ENCODE data around the gene OPN4.

DNA sequence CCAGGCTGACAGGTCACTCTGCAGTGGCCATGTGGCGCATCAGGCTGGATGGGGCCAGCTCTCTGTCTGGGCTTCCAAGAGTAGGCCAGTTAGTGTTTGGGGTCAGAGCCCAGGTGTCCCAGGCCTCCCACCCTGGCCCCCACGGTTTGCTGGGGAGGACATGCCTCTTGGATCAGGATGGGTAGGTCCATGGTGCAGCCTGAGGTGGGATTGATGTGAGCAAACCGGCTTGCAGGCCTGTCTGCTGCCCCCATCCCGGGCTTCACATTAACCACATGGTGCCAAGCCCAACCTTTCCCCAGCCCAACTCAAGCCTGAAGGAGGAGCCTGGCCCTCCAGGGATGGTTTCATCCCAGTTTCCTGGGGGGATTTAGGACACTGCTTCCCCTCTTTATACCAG, 53.2 kb downstream of the OPN4 start:
- TF ChIP-seq POLR2A (IDR thresholded peaks at IDR 0.05) (no peak), POLR2AphosphoS5 (IDR thresholded peaks at IDR 0.05) (no peak)
- TF ChIP-seq, protein P1, sequence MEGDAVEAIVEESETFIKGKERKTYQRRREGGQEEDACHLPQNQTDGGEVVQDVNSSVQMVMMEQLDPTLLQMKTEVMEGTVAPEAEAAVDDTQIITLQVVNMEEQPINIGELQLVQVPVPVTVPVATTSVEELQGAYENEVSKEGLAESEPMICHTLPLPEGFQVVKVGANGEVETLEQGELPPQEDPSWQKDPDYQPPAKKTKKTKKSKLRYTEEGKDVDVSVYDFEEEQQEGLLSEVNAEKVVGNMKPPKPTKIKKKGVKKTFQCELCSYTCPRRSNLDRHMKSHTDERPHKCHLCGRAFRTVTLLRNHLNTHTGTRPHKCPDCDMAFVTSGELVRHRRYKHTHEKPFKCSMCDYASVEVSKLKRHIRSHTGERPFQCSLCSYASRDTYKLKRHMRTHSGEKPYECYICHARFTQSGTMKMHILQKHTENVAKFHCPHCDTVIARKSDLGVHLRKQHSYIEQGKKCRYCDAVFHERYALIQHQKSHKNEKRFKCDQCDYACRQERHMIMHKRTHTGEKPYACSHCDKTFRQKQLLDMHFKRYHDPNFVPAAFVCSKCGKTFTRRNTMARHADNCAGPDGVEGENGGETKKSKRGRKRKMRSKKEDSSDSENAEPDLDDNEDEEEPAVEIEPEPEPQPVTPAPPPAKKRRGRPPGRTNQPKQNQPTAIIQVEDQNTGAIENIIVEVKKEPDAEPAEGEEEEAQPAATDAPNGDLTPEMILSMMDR (IDR thresholded peaks at IDR 0.05 in 8 of 11, conservative IDR thresholded peaks at IDR 0.05 in 3 of 11): no peak
